ENCODE measurements around the gene RNF114. TPM values are rescaled to one million over a fixed set of nuclear protein-coding genes. Genes with fewer than 3 reads are reported as not detected.

Gene RNF114
- total RNA-seq, 6 experiments from 2014 or later, result 38.6 to 113 (median 44.9) TPM

DNA sequence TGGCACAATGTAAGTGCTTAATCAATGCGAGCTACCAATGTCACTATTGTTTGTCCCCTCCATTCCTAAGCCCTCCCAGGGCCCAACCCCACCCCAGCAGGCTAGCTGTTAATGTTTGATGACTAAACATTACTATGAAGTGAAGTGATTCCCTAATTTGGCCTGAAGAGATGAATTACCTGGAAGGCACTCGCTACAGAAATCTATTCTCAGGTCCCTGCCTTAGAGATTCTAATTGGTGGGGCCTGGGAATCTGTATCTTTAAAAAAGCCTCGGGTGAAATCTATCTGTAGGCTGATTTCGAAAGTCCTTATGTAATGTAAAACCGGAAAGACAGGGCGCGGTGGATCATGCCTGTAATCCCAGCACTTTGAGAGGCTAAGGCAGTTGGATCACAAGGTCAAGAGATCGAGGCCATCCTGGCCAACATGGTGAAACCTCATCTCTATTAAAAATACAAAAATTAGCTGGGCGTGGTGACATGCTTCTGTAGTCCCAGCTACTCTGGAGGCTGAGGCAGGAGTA, 29.6 kb downstream of the RNF114 start:
- 50% methylated on average over 9 of the region's 9 CpGs for WGBS (ENCODE audit: insufficient coverage, low coverage, low lambda C conversion rate, missing lambda C conversion rate)
- intact Hi-C loops (cut with DNase I), result no loop called here
- Histone ChIP-seq H3K4me1 (no peaks in the 10 kb centered on the region), H3K36me3 (no peaks in the 10 kb centered on the region), H3K9me3 (no peaks in the 10 kb centered on the region), H3K27me3 (no peaks in the 10 kb centered on the region), H3K4me3 (no peak overlapping the region), H3K27ac (no peak overlapping the region)
- DNase-seq (no peak), ATAC-seq (no peak)
- no peak for TF ChIP-seq POLR2A (IDR thresholded peaks at IDR 0.05)
- TF ChIP-seq, protein P1, sequence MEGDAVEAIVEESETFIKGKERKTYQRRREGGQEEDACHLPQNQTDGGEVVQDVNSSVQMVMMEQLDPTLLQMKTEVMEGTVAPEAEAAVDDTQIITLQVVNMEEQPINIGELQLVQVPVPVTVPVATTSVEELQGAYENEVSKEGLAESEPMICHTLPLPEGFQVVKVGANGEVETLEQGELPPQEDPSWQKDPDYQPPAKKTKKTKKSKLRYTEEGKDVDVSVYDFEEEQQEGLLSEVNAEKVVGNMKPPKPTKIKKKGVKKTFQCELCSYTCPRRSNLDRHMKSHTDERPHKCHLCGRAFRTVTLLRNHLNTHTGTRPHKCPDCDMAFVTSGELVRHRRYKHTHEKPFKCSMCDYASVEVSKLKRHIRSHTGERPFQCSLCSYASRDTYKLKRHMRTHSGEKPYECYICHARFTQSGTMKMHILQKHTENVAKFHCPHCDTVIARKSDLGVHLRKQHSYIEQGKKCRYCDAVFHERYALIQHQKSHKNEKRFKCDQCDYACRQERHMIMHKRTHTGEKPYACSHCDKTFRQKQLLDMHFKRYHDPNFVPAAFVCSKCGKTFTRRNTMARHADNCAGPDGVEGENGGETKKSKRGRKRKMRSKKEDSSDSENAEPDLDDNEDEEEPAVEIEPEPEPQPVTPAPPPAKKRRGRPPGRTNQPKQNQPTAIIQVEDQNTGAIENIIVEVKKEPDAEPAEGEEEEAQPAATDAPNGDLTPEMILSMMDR (IDR thresholded peaks at IDR 0.05), result no peak

DNA sequence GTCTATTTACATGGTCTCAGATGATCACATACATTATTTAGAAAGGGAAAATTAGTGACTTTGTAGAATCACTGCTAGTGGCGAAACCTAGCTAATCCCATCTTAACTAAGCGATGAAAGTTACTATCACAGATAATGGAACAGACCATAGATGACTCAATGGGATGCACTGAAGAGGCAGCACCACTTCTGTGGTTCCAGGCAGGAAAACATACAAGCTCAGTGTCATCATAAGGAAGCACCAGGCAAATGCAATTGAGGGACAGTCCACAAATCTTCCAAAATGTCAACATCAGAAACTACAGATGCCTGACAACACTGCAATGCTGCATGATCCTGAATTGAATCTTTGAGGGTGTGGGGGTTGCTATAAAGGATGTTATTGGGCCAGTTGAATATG, 30.7 kb downstream of the RNF114 start:
- TF ChIP-seq, protein P1 (IDR thresholded peaks at IDR 0.05), result no peak
- Histone ChIP-seq H3K27ac (no peak overlapping the region), H3K27me3 (no peaks in the 10 kb centered on the region), H3K9me3 (no peaks in the 10 kb centered on the region), H3K36me3 (no peaks in the 10 kb centered on the region), H3K4me3 (no peak overlapping the region), H3K4me1 (no peaks in the 10 kb centered on the region)
- DNase-seq (no peak), ATAC-seq (no peak)
- intact Hi-C loops (cut with DNase I), result no loop called here
- 100% methylated on average over 2 of the region's 2 CpGs for WGBS (ENCODE audit: insufficient coverage, low coverage, low lambda C conversion rate, missing lambda C conversion rate)

DNA sequence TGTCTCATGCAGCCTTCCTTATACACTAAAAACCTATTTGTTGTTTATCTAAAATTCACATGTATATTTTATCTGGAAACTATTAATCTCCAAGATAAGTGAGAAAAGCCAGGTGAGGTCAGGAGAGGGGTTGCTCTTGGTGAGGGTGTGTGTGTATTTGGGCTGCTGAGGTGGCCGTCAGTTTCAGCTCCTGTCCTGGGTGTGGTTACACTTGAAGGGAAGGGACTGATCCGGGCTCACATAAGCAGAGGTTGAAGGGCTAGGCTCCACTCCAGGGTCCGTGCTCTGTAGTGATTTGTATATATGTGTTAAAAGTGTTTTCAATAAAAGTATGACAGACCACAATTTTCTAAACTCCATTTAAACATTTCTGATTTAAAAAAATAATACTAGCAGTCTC, 33.0 kb downstream of the RNF114 start:
- no peak overlapping the region for H3K4me3 ChIP-seq
- DNase-seq (no peak), ATAC-seq (no peak)
- WGBS (ENCODE audit: insufficient coverage, low coverage, low lambda C conversion rate, missing lambda C conversion rate), result 66% methylated on average over 3 of the region's 3 CpGs
- intact Hi-C loops (cut with DNase I), result no loop called here
- H3K36me3 ChIP-seq, result no peaks in the 10 kb centered on the region
- H3K4me1 ChIP-seq, result no peaks in the 10 kb centered on the region
- TF ChIP-seq, protein P1 (IDR thresholded peaks at IDR 0.05), result no peak
- no peak for TF ChIP-seq POLR2A (IDR thresholded peaks at IDR 0.05)
- H3K9me3 ChIP-seq, result no peaks in the 10 kb centered on the region
- H3K27me3 ChIP-seq, result no peaks in the 10 kb centered on the region
- no peak overlapping the region for H3K27ac ChIP-seq

DNA sequence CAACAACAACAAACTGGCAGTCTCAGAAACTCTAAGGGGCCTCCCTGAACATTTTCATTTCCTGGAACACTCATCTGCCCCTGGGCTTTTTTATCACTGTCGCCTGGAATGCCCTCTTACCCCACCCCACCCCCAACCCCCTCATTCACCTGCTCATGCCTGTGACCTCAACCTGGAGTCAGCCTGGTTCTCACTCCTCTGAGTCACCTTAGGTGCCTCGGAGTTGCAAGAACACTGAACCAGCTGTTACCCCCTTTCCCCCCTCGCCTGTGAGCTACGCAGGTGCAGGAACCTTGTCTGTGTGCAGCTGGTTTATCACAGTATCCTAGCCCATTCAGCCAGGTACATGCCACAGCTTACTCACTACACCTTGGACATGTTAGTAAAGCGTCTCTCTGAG, 33.7 kb downstream of the RNF114 start:
- H3K9me3 ChIP-seq, result no peaks in the 10 kb centered on the region
- WGBS (ENCODE audit: insufficient coverage, low coverage, low lambda C conversion rate, missing lambda C conversion rate), result 36% methylated on average over 3 of the region's 5 CpGs
- H3K36me3 ChIP-seq, result no peaks in the 10 kb centered on the region
- H3K27ac ChIP-seq, result no peak overlapping the region
- DNase-seq (no peak), ATAC-seq (no peak)
- TF ChIP-seq, protein P1 (IDR thresholded peaks at IDR 0.05), result no peak
- no peak for TF ChIP-seq POLR2A (IDR thresholded peaks at IDR 0.05)
- intact Hi-C loops (cut with DNase I), result loop anchor here in 1 of 2 donors (10.0 kb wide), 1 partner anchor 205 kb away; no protein-coding TSS in a partner anchor
- no peaks in the 10 kb centered on the region for H3K4me1 ChIP-seq
- no peaks in the 10 kb centered on the region for H3K27me3 ChIP-seq
- no peak overlapping the region for H3K4me3 ChIP-seq

DNA sequence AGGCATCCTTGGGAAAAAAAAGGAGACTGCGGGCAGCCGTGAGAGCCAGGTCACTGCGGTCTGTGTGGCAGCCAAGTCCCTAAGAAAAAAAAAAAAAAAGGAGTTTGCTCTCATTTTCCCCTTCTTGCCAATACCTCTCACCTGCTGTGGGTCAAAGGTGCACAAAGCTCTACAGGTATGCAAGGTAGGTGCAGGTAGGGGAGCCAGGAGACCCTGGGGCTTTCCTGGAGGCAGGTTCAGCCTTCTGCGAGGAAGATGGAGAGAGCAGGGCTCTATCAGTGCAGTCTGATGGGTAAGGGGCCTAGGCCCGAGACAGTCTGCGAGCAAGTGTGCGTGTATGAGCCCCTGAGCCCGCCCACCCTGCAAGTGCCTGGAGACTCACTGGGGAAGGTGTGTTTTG, 34.3 kb downstream of the RNF114 start:
- no peaks in the 10 kb centered on the region for H3K36me3 ChIP-seq
- ATAC-seq (no peak), DNase-seq (no peak)
- WGBS (ENCODE audit: insufficient coverage, low coverage, low lambda C conversion rate, missing lambda C conversion rate), result 80% methylated on average over 1 of the region's 8 CpGs
- no peaks in the 10 kb centered on the region for H3K4me1 ChIP-seq
- intact Hi-C loops (cut with DNase I), result loop anchor here in 1 of 2 donors (10.0 kb wide), 1 partner anchor 204 kb away; no protein-coding TSS in a partner anchor
- H3K27me3 ChIP-seq, result no peaks in the 10 kb centered on the region
- H3K4me3 ChIP-seq, result no peak overlapping the region
- no peak for TF ChIP-seq POLR2A (IDR thresholded peaks at IDR 0.05)
- TF ChIP-seq, protein P1 (IDR thresholded peaks at IDR 0.05), result no peak
- no peak overlapping the region for H3K27ac ChIP-seq
- no peaks in the 10 kb centered on the region for H3K9me3 ChIP-seq
